Measurements from ENCODE around the gene DCAF15.

The DCAF15 gene

DNA sequence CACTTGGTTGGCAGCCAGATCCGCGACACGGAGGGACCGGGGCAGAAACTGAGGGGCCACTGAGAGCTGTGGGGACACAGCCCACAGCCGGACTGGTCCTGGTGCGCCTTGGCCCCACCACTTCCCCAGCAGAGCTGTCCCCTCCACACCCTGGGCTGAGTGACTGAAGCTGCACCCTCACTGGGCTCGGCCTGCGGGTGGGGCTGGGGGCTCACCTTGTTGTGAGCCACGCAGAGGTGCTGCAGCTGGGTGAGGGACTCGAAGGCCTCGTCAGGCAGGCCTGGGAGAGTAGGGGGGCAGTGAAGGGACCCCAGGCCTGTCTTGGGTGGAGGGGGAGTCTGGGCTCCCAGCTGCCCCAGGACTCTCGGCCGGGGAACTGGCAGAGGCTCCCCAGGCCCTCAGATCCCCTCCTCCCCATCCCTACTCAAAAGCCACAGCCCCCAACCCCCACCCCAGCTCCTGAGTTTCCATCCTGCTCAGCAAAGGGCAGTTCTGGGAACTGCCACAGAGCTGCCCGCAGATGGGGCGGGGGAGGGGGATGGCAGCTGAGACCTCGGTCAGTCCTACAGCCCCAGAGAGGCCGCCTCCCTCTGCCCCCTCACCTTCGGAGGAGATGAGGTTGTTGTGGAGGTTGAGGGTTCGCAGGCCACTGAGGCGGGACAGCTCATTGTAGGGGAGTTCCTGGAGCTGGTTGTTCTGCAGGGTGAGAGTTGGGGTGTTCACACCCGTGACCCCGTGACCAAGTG lies 16.4 kb upstream of the DCAF15 start:
- TF ChIP-seq CEBPB (IDR thresholded peaks at IDR 0.05) (no peak), CREB1 (IDR thresholded peaks at IDR 0.05; ENCODE audit: low read depth) (no peak)

DNA sequence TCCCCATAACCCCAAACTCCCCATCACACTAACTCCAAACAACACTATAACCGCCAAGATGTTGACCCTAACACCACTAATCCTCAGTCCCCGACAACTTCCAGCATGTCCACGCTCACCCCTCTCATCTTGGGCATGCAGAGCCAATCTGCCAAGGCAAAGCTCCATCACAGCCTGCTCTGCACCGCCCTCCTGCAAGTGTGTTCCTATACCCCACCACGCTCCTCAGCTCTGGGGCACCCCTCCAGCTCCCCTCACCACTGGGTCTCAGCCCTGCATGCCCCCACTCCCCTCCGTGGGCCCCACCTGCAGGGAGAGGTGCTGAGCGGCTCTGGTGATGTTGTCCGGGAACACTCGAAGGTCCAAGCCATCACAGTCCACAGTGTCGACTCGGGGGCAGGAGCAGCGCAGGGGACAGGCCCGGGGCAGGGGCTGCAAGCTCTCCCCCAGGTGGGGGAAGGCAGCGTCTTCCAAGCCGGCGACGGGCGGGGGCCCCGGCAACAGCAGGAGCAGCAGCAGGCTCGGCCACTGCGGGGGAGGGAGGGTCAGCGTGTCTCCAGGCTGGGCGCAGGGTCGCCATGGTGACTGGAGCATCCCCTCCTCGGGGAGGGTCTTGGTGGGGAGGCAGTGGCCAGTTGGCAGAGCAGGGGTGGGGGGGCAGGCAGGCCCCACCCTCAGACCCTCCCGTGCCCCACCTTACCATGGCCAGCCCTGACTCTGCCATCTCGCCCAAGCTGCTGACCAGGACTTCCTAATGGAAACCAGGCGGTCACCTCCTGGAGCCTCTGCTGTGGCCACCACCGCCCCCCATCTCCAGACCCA lies 14.6 kb upstream of the DCAF15 start:
- TF ChIP-seq EP300 (IDR thresholded peaks at IDR 0.05; ENCODE audit: borderline replicate concordance) (no peak), CREB1 (IDR thresholded peaks at IDR 0.05; ENCODE audit: low read depth) (no peak), CEBPB (IDR thresholded peaks at IDR 0.05) (no peak), TAF1 (IDR thresholded peaks at IDR 0.05; ENCODE audit: low read depth) (no peak), RAD21 (IDR thresholded peaks at IDR 0.05; ENCODE audit: low read depth) (no peak), FOXM1 (IDR thresholded peaks at IDR 0.05; ENCODE audit: borderline replicate concordance, low read depth) (no peak), TEAD4 (IDR thresholded peaks at IDR 0.05) (no peak)
- TF ChIP-seq, protein P1, sequence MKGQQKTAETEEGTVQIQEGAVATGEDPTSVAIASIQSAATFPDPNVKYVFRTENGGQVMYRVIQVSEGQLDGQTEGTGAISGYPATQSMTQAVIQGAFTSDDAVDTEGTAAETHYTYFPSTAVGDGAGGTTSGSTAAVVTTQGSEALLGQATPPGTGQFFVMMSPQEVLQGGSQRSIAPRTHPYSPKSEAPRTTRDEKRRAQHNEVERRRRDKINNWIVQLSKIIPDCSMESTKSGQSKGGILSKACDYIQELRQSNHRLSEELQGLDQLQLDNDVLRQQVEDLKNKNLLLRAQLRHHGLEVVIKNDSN (IDR thresholded peaks at IDR 0.05): no peak

DNA sequence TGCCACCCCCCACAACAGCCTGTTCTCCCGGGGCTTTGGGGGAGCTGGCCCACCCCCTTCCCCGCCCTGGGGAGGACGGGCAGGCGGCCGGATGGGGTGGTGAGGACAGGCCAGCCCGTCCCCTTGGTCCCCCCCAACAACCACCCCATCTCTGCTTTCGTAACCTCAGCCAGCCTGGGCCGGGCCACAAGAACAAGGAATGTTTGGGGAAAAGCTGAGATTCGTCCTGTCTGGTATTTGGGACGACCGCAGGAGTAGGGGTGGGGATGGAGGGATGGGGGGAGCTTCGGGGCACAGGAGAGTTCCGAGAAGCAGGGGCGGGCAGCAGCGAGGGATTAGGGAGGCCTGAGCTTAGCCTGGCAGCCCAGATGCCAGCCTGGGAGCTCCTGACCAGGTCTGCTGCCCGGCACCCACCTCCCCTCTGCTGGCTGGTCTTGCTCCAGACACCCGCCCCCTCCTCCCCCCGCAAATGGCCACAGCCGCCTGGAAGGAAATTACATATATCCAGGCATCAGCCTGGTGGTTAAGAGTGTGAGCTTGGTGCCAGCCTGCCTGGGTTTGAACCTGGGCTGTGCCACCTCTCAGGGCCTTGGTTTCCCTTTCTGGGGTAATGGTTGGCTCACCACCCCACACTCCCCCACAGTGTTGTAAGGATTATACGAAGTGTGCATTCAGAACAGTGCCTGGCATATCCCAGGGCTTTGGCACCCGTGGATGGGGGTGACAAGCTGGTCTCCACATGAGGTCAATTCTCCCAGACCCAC lies 13.8 kb upstream of the DCAF15 start, which contains the start of gene PODNL1:
Gene PODNL1, minus strand, starts transcription at position 117 of the 764 bp plus-strand sequence. CDS start 236 bp downstream, outside the sequence.
- TF ChIP-seq, protein P1 (IDR thresholded peaks at IDR 0.05): no peak
- TF ChIP-seq TEAD4 (IDR thresholded peaks at IDR 0.05): no peak
- TF ChIP-seq, protein P2, sequence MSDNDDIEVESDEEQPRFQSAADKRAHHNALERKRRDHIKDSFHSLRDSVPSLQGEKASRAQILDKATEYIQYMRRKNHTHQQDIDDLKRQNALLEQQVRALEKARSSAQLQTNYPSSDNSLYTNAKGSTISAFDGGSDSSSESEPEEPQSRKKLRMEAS (IDR thresholded peaks at IDR 0.05): no peak
- no peak for TF ChIP-seq EP300 (IDR thresholded peaks at IDR 0.05; ENCODE audit: borderline replicate concordance)
- no peak for TF ChIP-seq RAD21 (IDR thresholded peaks at IDR 0.05; ENCODE audit: low read depth)
- TF ChIP-seq EGR1 (IDR thresholded peaks at IDR 0.05): no peak
- TF ChIP-seq FOXM1 (IDR thresholded peaks at IDR 0.05; ENCODE audit: borderline replicate concordance, low read depth): no peak
- no peak for TF ChIP-seq CEBPB (IDR thresholded peaks at IDR 0.05)
- TF ChIP-seq TCF12 (IDR thresholded peaks at IDR 0.05; ENCODE audit: low read depth): no peak
- TF ChIP-seq YY1 (IDR thresholded peaks at IDR 0.05; ENCODE audit: low read depth): no peak
- TF ChIP-seq CREB1 (IDR thresholded peaks at IDR 0.05; ENCODE audit: low read depth): no peak
- TF ChIP-seq NFIC (IDR thresholded peaks at IDR 0.05): no peak
- TF ChIP-seq, protein P3, sequence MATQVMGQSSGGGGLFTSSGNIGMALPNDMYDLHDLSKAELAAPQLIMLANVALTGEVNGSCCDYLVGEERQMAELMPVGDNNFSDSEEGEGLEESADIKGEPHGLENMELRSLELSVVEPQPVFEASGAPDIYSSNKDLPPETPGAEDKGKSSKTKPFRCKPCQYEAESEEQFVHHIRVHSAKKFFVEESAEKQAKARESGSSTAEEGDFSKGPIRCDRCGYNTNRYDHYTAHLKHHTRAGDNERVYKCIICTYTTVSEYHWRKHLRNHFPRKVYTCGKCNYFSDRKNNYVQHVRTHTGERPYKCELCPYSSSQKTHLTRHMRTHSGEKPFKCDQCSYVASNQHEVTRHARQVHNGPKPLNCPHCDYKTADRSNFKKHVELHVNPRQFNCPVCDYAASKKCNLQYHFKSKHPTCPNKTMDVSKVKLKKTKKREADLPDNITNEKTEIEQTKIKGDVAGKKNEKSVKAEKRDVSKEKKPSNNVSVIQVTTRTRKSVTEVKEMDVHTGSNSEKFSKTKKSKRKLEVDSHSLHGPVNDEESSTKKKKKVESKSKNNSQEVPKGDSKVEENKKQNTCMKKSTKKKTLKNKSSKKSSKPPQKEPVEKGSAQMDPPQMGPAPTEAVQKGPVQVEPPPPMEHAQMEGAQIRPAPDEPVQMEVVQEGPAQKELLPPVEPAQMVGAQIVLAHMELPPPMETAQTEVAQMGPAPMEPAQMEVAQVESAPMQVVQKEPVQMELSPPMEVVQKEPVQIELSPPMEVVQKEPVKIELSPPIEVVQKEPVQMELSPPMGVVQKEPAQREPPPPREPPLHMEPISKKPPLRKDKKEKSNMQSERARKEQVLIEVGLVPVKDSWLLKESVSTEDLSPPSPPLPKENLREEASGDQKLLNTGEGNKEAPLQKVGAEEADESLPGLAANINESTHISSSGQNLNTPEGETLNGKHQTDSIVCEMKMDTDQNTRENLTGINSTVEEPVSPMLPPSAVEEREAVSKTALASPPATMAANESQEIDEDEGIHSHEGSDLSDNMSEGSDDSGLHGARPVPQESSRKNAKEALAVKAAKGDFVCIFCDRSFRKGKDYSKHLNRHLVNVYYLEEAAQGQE (IDR thresholded peaks at IDR 0.05; ENCODE audit: low read depth): no peak
- no peak for TF ChIP-seq TAF1 (IDR thresholded peaks at IDR 0.05; ENCODE audit: low read depth)
- TF ChIP-seq ZBTB7A (IDR thresholded peaks at IDR 0.05; ENCODE audit: low read depth): no peak

DNA sequence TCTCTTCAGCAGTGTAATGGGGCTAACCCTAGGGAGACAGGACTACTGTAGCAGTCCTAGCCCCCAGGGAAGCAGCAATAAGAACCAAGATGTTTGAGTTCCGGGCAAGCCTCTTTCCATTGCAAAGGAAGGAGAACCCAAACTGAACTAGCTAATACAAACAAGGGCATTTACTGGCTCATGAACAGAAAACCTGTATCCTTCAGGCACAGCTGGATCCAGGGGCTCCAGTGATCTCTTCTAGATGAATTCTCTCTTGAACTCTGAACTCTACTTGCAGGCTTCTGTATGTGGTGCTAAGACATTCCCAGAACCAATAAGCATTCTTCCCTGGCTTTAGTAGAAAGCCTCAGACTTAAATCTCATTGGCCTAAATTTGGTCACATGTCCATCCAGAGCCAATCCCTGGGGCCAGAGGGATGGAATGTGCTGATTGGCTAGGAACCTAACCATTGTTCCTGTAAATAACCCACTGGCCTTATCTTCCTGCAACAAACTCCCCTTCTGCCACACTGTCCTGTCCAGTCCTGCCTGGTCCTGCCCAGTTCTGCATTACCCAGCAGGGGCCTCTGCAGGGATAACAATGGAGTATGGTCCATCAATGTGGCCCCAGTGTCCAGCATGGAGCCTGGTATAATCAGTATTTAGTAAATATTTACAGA lies 10.2 kb upstream of the DCAF15 start:
- TF ChIP-seq, protein P1 (IDR thresholded peaks at IDR 0.05): peak; percentile 85
- TF ChIP-seq YY1 (IDR thresholded peaks at IDR 0.05; ENCODE audit: low read depth) (no peak), TAF1 (IDR thresholded peaks at IDR 0.05; ENCODE audit: low read depth) (no peak)
- TF ChIP-seq, protein P2 (IDR thresholded peaks at IDR 0.05): no peak

DNA sequence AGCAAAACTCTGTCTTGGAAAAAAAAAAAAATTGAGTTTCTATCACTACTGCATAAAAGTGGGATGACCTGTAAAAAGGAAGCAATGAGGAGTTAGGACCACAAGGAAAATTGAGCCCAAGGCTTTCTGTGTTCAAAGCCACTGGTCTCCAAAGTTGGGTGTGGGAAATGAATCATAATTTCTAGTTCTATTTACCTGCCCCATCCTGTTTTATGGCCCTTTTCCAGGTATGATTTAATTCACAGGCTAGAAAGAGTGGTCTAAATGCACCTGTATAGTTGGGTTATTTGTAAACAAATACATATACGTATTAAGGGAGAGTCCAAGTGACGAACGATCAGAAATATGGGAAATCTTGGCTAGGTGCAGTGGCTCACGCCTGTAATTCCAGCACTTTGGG lies 5.9 kb upstream of the DCAF15 start:
- no peak for TF ChIP-seq NFIC (IDR thresholded peaks at IDR 0.05)
- no peak for TF ChIP-seq TAF1 (IDR thresholded peaks at IDR 0.05; ENCODE audit: low read depth)
- no peak for TF ChIP-seq YY1 (IDR thresholded peaks at IDR 0.05; ENCODE audit: low read depth)
- TF ChIP-seq, protein P3 (IDR thresholded peaks at IDR 0.05; ENCODE audit: low read depth): no peak
- TF ChIP-seq, protein P1 (IDR thresholded peaks at IDR 0.05): no peak
- TF ChIP-seq, protein P2 (IDR thresholded peaks at IDR 0.05): no peak
- no peak for TF ChIP-seq CREB1 (IDR thresholded peaks at IDR 0.05; ENCODE audit: low read depth)
- no peak for TF ChIP-seq ZBTB7A (IDR thresholded peaks at IDR 0.05; ENCODE audit: low read depth)
- no peak for TF ChIP-seq TCF12 (IDR thresholded peaks at IDR 0.05; ENCODE audit: low read depth)
- no peak for TF ChIP-seq EGR1 (IDR thresholded peaks at IDR 0.05)
- no peak for TF ChIP-seq TEAD4 (IDR thresholded peaks at IDR 0.05)
